ENCODE measurements around the gene ADCY3. TPM values are rescaled to one million over a fixed set of nuclear protein-coding genes. Genes with fewer than 3 reads are reported as not detected.
A peak's percentile ranks its signal among the peaks of the same experiment; 100 is the strongest.
"Not testable (repeated sequence)": the region's sequence is repeated elsewhere in the genome, so short reads cannot be mapped to it uniquely, and the experiment has no call there.

ADCY3 gene
- total and polyA plus RNA-seq, 4 donors = 31.6 to 61.7 (median 38.5) TPM

DNA sequence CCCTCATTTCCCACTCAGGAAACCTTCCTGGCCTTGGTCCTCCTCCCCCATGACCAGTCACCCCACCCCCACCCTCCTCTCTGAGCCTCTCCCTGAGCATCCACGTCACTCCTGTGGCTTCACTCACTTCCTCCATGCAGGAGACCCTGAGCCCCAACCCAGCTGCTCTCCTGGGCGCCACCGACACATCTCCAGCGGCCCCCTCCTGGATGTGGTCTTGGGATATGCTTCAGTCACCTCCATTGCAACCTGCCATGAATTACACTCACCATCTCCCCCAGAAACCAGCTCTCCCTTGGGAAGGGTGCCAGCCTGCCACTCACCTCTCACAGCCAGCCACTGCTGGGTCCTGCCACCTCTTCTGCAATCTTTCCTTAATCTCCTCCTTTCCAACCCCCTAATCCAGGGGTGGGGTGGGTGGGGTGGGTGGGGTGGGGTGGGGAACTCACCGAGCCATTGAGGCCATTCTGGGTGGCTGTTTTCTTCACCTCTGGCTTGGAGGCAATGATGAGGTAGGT is 82.0 kb downstream of the ADCY3 start:
- WGBS (ENCODE audit: insufficient coverage) = 79% methylated on average over 3 of the region's 5 CpGs
- Histone ChIP-seq H3K4me1 (ENCODE audit: control insufficient read depth, insufficient read depth, low read length) (peaks cover 5% of the 10 kb centered on the region), H3K27ac (ENCODE audit: low read depth, low read length) (no peak overlapping the region), H3K4me3 (ENCODE audit: low read depth, low read length) (no peak overlapping the region), H3K36me3 (ENCODE audit: control insufficient read depth, insufficient read depth, low read length) (peaks cover 91% of the 10 kb centered on the region), H3K9me3 (ENCODE audit: control insufficient read depth, insufficient read depth, low read length) (no peaks in the 10 kb centered on the region), H3K27me3 (ENCODE audit: control insufficient read depth, insufficient read depth, low read length) (no peaks in the 10 kb centered on the region)
- DNase-seq (ENCODE audit: low read depth in 4 of 6, low spot score in 6 of 6) = no peak

DNA sequence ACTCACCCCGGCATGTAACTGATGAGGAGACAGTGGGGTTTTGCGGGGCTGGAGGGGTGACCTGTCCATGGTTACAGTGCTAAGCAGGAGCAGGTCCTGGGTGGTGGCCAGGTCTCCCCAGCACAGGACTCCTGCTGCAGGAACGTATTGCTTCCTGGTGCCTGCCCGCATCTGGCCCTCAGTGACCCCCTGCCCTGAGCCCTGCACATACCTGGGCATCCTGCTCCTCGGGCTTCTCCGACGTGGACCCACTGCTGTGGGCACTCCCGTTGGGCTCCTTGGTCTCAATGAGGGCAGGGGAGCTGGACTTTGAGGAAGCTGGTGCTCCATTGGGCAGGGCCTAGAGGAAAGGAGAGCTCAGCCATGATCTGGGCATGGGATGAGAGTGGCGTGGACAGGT is 83.3 kb downstream of the ADCY3 start:
- H3K27ac ChIP-seq (ENCODE audit: low read depth, low read length) = no peak overlapping the region
- no peak for DNase-seq (ENCODE audit: low read depth in 4 of 6, low spot score in 6 of 6)
- H3K36me3 ChIP-seq (ENCODE audit: control insufficient read depth, insufficient read depth, low read length) = peaks cover 88% of the 10 kb centered on the region
- H3K4me3 ChIP-seq (ENCODE audit: low read depth, low read length) = no peak overlapping the region
- H3K27me3 ChIP-seq (ENCODE audit: control insufficient read depth, insufficient read depth, low read length) = no peaks in the 10 kb centered on the region
- WGBS (ENCODE audit: insufficient coverage) = 95% methylated on average over 9 of the region's 9 CpGs
- no peaks in the 10 kb centered on the region for H3K9me3 ChIP-seq (ENCODE audit: control insufficient read depth, insufficient read depth, low read length)
- H3K4me1 ChIP-seq (ENCODE audit: control insufficient read depth, insufficient read depth, low read length) = peaks cover 16% of the 10 kb centered on the region

DNA sequence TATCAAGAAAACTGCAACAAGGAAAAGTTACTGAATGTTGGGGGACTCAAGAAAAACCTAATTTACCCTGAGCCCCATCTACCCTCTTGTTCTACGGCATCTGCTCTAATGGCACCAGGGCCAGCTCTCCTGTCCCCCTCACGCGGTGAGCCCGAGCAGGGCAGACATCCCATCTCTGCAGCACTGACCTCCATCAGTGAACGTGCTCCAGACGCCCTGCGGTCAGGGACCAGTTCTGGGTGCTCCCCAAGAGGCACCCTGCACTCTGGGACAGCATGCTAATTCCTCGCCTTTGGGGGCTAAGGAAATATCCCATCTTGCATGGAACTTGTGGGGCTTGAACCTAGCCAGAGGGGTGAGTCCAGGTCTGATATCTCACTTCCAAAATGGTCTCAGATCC is 83.8 kb downstream of the ADCY3 start:
- Histone ChIP-seq H3K27ac (ENCODE audit: low read depth, low read length) (no peak overlapping the region), H3K9me3 (ENCODE audit: control insufficient read depth, insufficient read depth, low read length) (no peaks in the 10 kb centered on the region), H3K4me1 (ENCODE audit: control insufficient read depth, insufficient read depth, low read length) (peaks cover 16% of the 10 kb centered on the region), H3K36me3 (ENCODE audit: control insufficient read depth, insufficient read depth, low read length) (peaks cover 86% of the 10 kb centered on the region), H3K4me3 (ENCODE audit: low read depth, low read length) (no peak overlapping the region), H3K27me3 (ENCODE audit: control insufficient read depth, insufficient read depth, low read length) (no peaks in the 10 kb centered on the region)
- 98% methylated on average over 8 of the region's 8 CpGs for WGBS (ENCODE audit: insufficient coverage)
- no peak for DNase-seq (ENCODE audit: low read depth in 4 of 6, low spot score in 6 of 6)

GRCh38 chr2:24835411-24835810 is 84.6 kb downstream of the ADCY3 start:
- H3K4me1 ChIP-seq (ENCODE audit: control insufficient read depth, insufficient read depth, low read length) = peaks cover 16% of the 10 kb centered on the region
- not testable (repeated sequence) for H3K9me3 ChIP-seq (ENCODE audit: control insufficient read depth, insufficient read depth, low read length); H3K27ac ChIP-seq (ENCODE audit: low read depth, low read length); DNase-seq (ENCODE audit: low read depth in 4 of 6, low spot score in 6 of 6); H3K27me3 ChIP-seq (ENCODE audit: control insufficient read depth, insufficient read depth, low read length); H3K4me3 ChIP-seq (ENCODE audit: low read depth, low read length)
- WGBS (ENCODE audit: insufficient coverage) = 76% methylated on average over 7 of the region's 8 CpGs
- peaks cover 86% of the 10 kb centered on the region for H3K36me3 ChIP-seq (ENCODE audit: control insufficient read depth, insufficient read depth, low read length)

- Histone ChIP-seq H3K4me1 (ENCODE audit: control insufficient read depth, insufficient read depth, low read length) (peaks cover 16% of the 10 kb centered on the region), H3K9me3 (ENCODE audit: control insufficient read depth, insufficient read depth, low read length) (no peaks in the 10 kb centered on the region), H3K36me3 (ENCODE audit: control insufficient read depth, insufficient read depth, low read length) (peaks cover 84% of the 10 kb centered on the region), H3K27ac (ENCODE audit: low read depth, low read length) (no peak overlapping the region), H3K4me3 (ENCODE audit: low read depth, low read length) (no peak overlapping the region), H3K27me3 (ENCODE audit: control insufficient read depth, insufficient read depth, low read length) (no peaks in the 10 kb centered on the region)
- WGBS (ENCODE audit: insufficient coverage) = 87% methylated on average over 17 of the region's 20 CpGs
- no peak for DNase-seq (ENCODE audit: low read depth in 4 of 6, low spot score in 6 of 6)
Measured at GRCh38 chr2:24834733-24835395, 85.2 kb downstream of the ADCY3 start.

DNA sequence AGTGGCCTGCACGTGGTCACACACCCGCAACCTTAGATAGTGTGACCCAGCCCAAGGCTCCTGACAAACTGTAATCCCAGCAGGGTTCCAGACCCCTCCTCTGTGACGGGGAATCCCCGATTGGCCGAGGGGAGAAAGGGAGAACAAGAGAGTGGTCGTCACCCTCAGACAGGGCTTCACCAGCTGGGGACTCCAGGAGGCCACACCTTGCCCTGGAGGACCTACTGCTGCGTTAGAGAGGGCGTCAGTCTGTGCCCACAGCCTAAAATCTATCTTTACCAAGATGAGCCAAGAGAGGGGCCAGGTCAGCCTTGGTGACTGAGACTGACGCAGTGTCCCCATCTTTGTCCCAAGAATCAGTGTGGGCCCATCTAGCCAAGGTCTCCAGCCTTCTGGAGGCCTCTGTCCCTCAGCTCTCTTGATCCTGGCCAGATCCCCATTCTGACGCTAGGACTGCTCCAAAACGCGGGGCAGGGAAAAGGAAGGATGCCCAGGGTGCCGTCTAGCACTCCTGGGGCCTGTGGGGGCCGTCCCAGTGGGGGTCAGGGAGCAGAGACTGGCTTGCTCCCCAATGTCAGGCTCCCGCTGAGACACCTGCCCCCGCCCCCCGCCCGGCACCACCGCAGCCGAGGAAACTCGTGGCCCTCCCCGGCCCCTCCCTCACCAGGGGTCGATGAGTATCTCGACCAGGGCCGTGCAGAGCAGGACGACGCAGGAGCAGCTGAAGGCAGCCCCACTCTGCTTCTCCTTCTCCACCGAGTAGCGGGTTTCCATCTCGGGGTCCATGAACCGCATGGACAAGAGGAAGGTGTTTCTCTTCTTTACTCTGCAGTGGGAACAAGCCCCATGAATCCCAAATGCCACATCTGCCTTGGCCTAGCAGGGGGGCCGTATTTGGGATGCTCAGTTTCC is 86.0 kb downstream of the ADCY3 start:
- peak overlapping the region; percentile 7 for H3K27ac ChIP-seq (ENCODE audit: low read depth, low read length)
- H3K36me3 ChIP-seq (ENCODE audit: control insufficient read depth, insufficient read depth, low read length) = peaks cover 76% of the 10 kb centered on the region
- WGBS (ENCODE audit: insufficient coverage) = 94% methylated on average over 28 of the region's 32 CpGs
- no peaks in the 10 kb centered on the region for H3K27me3 ChIP-seq (ENCODE audit: control insufficient read depth, insufficient read depth, low read length)
- H3K4me1 ChIP-seq (ENCODE audit: control insufficient read depth, insufficient read depth, low read length) = peaks cover 16% of the 10 kb centered on the region
- H3K4me3 ChIP-seq (ENCODE audit: low read depth, low read length) = no peak overlapping the region
- no peak for DNase-seq (ENCODE audit: low read depth in 4 of 6, low spot score in 6 of 6)
- no peaks in the 10 kb centered on the region for H3K9me3 ChIP-seq (ENCODE audit: control insufficient read depth, insufficient read depth, low read length)

- peaks cover 71% of the 10 kb centered on the region for H3K36me3 ChIP-seq (ENCODE audit: control insufficient read depth, insufficient read depth, low read length)
- H3K27me3 ChIP-seq (ENCODE audit: control insufficient read depth, insufficient read depth, low read length) = no peaks in the 10 kb centered on the region
- H3K27ac ChIP-seq (ENCODE audit: low read depth, low read length) = peak overlapping the region; percentile 7
- WGBS (ENCODE audit: insufficient coverage) = 66% methylated on average over 20 of the region's 22 CpGs
- H3K9me3 ChIP-seq (ENCODE audit: control insufficient read depth, insufficient read depth, low read length) = no peaks in the 10 kb centered on the region
- no peak overlapping the region for H3K4me3 ChIP-seq (ENCODE audit: low read depth, low read length)
- H3K4me1 ChIP-seq (ENCODE audit: control insufficient read depth, insufficient read depth, low read length) = peaks cover 25% of the 10 kb centered on the region
- peak in 1 of 6 donors; percentile 30 for DNase-seq (ENCODE audit: low read depth in 4 of 6, low spot score in 6 of 6)
Measured at GRCh38 chr2:24832931-24833701, 86.9 kb downstream of the ADCY3 start.

DNA sequence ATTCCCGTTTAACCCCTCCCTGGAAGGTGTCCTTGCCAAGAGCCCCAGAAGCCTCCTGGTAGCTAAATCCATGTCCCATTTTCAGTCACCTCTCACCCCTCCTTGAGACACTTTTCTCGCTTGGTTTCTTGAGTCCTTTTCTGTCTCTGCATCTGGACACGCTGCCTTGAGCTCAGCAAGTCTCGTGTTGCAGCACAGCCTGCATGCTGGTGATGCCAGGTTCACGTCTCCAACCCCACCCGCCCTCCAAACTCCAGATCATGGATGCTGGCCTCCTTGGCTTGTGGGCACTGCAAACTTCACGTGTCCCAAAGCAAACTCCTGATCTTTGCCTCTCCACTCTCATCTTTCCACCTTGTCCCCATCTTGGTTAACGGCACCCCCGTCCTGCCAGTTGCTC is 87.5 kb downstream of the ADCY3 start:
- Histone ChIP-seq H3K27ac (ENCODE audit: low read depth, low read length) (peak overlapping the region; percentile 16), H3K4me1 (ENCODE audit: control insufficient read depth, insufficient read depth, low read length) (peaks cover 31% of the 10 kb centered on the region), H3K36me3 (ENCODE audit: control insufficient read depth, insufficient read depth, low read length) (peaks cover 69% of the 10 kb centered on the region), H3K9me3 (ENCODE audit: control insufficient read depth, insufficient read depth, low read length) (no peaks in the 10 kb centered on the region), H3K27me3 (ENCODE audit: control insufficient read depth, insufficient read depth, low read length) (no peaks in the 10 kb centered on the region), H3K4me3 (ENCODE audit: low read depth, low read length) (no peak overlapping the region)
- peak in 1 of 6 donors; percentile 22 for DNase-seq (ENCODE audit: low read depth in 4 of 6, low spot score in 6 of 6)
- 63% methylated on average over 9 of the region's 9 CpGs for WGBS (ENCODE audit: insufficient coverage)

GRCh38 chr2:24832073-24832461 is 88.0 kb downstream of the ADCY3 start:
- H3K9me3 ChIP-seq (ENCODE audit: control insufficient read depth, insufficient read depth, low read length) = no peaks in the 10 kb centered on the region
- H3K36me3 ChIP-seq (ENCODE audit: control insufficient read depth, insufficient read depth, low read length) = peaks cover 68% of the 10 kb centered on the region
- WGBS (ENCODE audit: insufficient coverage) = 21% methylated on average over 14 of the region's 14 CpGs
- peaks cover 35% of the 10 kb centered on the region for H3K4me1 ChIP-seq (ENCODE audit: control insufficient read depth, insufficient read depth, low read length)
- no peak overlapping the region for H3K27ac ChIP-seq (ENCODE audit: low read depth, low read length)
- no peaks in the 10 kb centered on the region for H3K27me3 ChIP-seq (ENCODE audit: control insufficient read depth, insufficient read depth, low read length)
- H3K4me3 ChIP-seq (ENCODE audit: low read depth, low read length) = no peak overlapping the region
- peak in 2 of 6 donors; percentile 46 to 75 for DNase-seq (ENCODE audit: low read depth in 4 of 6, low spot score in 6 of 6)

Measured in spinal cord (tissue), 10 donors.